Activated naive CD4-positive, alpha-beta T cell (primary cell): ENCODE results near the gene CCNY.

ENCODE experiments used
- DNase-seq, 4 experiments: peaks; one replicate each; lab custom pipeline; 2025; lab: John Stamatoyannopoulos, UW

The CCNY gene

GRCh38 chr10:35427543-35427942, 91.2 kb downstream of the CCNY start:
- no peak for DNase-seq

GRCh38 chr10:35428521-35428920, 92.2 kb downstream of the CCNY start:
- no peak for DNase-seq

- DNase-seq: no peak
Observed at GRCh38 chr10:35432781-35433338, 96.6 kb downstream of the CCNY start.

GRCh38 chr10:35433851-35434426, 97.6 kb downstream of the CCNY start:
- DNase-seq: no peak

- no peak for DNase-seq
Observed at GRCh38 chr10:35434533-35434932, 98.2 kb downstream of the CCNY start.

- DNase-seq: no peak
Observed at GRCh38 chr10:35435824-35436223, 99.5 kb downstream of the CCNY start.

DNA sequence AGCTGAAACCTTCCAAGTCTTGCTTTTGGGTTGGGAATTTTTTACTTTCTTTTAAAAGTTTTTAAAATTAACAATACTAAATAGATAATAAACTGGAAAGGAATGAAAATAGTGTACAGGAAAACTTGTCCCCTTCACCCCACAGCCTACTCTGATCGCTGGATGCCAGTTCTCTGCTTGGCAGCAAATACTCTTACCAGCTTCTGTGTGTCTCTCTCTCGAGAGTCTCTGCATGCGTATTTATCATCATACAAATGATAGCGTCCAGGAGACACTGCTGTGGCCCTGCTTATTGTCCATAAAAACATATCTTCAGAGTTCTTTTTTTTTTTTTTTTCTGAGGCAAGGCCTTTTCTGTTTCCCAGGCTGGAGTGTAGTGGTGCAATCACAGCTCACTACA, 101.5 kb downstream of the CCNY start:
- DNase-seq: no peak

DNA sequence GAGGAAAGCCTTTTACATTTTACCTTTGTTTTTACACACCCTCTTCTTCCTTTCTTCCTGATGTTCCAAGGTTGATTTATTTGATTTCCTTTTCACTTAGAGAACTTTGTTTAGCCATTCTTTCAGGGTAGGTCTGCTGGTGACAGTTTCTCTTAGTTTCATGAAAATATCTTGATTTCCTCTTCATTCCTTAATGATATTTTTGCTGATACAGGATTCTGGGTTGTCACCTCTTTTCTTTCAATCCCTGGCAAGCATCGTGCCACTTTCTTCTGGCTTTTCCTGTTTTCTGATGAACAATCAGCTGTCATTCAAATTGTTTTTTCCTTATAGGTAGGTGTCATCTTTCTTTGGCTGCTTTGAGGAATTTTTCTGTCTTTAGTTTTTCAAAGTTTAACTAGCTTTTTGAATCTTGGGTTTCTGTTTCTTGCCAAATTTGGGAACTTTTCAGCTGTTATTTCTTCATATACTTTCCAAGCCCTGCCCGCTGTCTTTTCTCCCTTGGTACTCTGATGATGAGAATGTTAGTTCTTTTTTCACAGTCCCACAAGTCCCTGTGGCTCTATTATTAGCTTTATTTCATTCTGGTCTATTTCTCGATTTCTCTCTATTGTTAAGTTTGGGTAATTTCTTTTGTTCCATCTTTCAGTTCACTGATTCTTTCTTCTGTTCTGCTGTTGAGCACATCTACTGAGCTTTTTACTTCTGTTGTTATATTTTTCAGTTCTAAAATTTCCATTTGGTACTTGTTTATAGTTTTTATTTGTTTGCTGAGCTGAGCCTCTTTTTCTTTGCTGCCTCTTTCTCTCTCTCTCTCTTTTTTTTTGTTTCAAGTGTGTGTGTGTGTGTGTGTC, 102.6 kb downstream of the CCNY start:
- DNase-seq: no peak

- DNase-seq: no peak
Observed at GRCh38 chr10:35440016-35440415, 103.7 kb downstream of the CCNY start.

GRCh38 chr10:35442028-35442427, 105.7 kb downstream of the CCNY start:
- no peak for DNase-seq

- DNase-seq: no peak
Observed at GRCh38 chr10:35442592-35442991, 106.3 kb downstream of the CCNY start.

- no peak for DNase-seq
Observed at GRCh38 chr10:35443858-35444257, 107.5 kb downstream of the CCNY start.

- no peak for DNase-seq
Observed at GRCh38 chr10:35445150-35445884, 109.0 kb downstream of the CCNY start.

DNA sequence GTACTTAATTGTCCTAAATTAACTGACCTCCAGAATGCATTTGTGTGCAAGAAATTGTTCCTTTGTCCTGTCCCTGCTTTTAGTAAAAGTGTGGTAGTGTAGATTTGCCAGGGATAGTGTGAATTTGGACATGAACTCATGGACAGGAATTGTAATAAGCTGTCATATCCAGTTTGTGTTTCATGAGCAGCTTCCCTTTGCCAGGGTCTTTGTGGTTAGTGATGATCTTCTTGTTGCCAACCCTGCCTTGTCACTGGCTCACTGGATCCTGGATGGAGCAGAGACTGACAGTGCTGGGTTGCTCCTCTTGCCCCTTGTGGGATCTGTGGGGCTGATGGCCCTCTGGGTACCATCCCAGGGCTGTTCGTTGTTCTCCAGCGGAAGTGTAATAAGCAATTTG, 110.1 kb downstream of the CCNY start:
- no peak for DNase-seq

GRCh38 chr10:35447693-35448407, 111.5 kb downstream of the CCNY start:
- no peak for DNase-seq

GRCh38 chr10:35448687-35449662, 112.7 kb downstream of the CCNY start:
- no peak for DNase-seq

DNA sequence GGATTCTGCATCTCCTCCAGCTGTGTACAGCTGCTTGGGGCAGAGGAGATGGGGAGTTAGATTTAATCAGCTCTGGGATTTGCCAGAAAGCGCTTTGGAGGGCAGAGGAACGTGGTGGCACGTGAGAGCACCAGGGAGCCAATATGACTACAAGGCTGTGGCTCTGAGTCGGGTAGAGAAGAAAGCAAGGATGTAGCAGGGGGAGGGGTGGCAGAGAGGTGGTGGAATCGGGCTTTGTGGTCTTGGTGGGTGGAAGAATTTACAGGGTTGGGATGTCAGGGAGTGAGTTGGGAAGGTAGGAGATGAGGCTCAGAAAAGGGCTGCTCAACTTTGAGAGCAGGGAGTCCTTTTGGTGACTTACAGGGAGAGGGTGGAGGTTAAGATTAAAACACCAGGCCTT, 113.6 kb downstream of the CCNY start:
- DNase-seq: no peak

- no peak for DNase-seq
Observed at GRCh38 chr10:35451151-35452016, 115.1 kb downstream of the CCNY start.

- no peak for DNase-seq
Observed at GRCh38 chr10:35452171-35452570, 115.9 kb downstream of the CCNY start.

DNA sequence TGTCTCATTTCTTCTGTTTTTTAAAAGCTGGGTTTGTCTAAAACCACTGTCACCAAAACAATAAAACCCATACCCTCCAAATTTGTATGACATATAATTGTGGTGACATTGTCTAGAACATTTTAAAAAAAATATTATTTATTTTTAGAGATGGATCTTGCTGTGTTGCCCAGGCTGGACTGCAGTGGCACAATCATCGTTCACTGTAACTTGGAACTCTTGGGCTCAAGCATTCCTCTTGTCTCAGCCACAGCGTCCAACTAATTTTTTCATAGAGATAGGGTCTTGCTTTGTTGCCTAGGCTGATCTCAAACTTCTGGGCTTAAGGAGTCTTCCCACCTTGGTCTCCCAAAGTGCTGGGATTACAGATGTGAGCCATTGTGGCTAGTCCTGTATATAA, 116.5 kb downstream of the CCNY start:
- DNase-seq: no peak
